VCaP (cell line): Measurements from ENCODE around the gene SCIN.

Experiments used
- H3K27ac ChIP-seq: fragments of 450-650 bp; 2 replicates; pipeline ENCODE4 v1.5.1; 2017
- CTCF ChIP-seq: fragments of 450-650 bp; conservative IDR thresholded peaks from 2 replicates; pipeline ENCODE4 v1.5.1; 2017; ENCODE audit warnings: mild to moderate bottlenecking, moderate library complexity

Gene SCIN

GRCh38 chr7:12633582-12633981 is 63.1 kb downstream of the SCIN start:
- no peak overlapping the region for H3K27ac ChIP-seq
- TF ChIP-seq CTCF: no peak

- no peak overlapping the region for H3K27ac ChIP-seq
- TF ChIP-seq CTCF: no peak
Observed at GRCh38 chr7:12635830-12636229, 65.3 kb downstream of the SCIN start.

- no peak for TF ChIP-seq CTCF
- no peak overlapping the region for H3K27ac ChIP-seq
Observed at GRCh38 chr7:12637328-12637727, 66.8 kb downstream of the SCIN start.

GRCh38 chr7:12637819-12638592 is 67.5 kb downstream of the SCIN start:
- no peak overlapping the region for H3K27ac ChIP-seq
- TF ChIP-seq CTCF: no peak

GRCh38 chr7:12638851-12639456 is 68.4 kb downstream of the SCIN start:
- peak; percentile 79 for TF ChIP-seq CTCF
- H3K27ac ChIP-seq: peak overlapping the region; percentile 64; the same call in 1 of the 2 replicates

- no peak for TF ChIP-seq CTCF
- peak overlapping the region; percentile 64 for H3K27ac ChIP-seq
Observed at GRCh38 chr7:12640299-12641096, 70.0 kb downstream of the SCIN start.

- no peak for TF ChIP-seq CTCF
- peak overlapping the region; percentile 64 for H3K27ac ChIP-seq
Observed at GRCh38 chr7:12641196-12641595, 70.7 kb downstream of the SCIN start.
